GM18868 (cell line): ENCODE results near the gene PRPF8.
A peak's percentile ranks its signal among the peaks of the same experiment; 100 is the strongest.
"Not testable (repeated sequence)": the region's sequence is repeated elsewhere in the genome, so short reads cannot be mapped to it uniquely, and the experiment has no call there.

Experiments
- ATAC-seq: cut with Tn5 transposase; IDR thresholded peaks from one replicate; pipeline ENCODE4 v1.9.1; 2021; ENCODE audit warnings: mild to moderate bottlenecking, moderate library complexity; ENCODE audit not compliant: unreplicated experiment

The PRPF8 gene

GRCh38 chr17:1695365-1695764 is 10.7 kb upstream of the PRPF8 start:
- no peak for ATAC-seq

- ATAC-seq: no peak
These were observed 8.7 kb upstream of the PRPF8 start for GRCh38 chr17:1693339-1693738.

GRCh38 chr17:1690544-1691221 is 6.0 kb upstream of the PRPF8 start:
- no peak for ATAC-seq

- not testable (repeated sequence) for ATAC-seq
These were observed 3.7 kb upstream of the PRPF8 start for GRCh38 chr17:1688405-1688804.

GRCh38 chr17:1686086-1686485 is 1.4 kb upstream of the PRPF8 start:
- no peak for ATAC-seq

GRCh38 chr17:1683459-1683858 is 1.2 kb downstream of the PRPF8 start:
- ATAC-seq: no peak

GRCh38 chr17:1676401-1676800 is 8.3 kb downstream of the PRPF8 start:
- no peak for ATAC-seq

GRCh38 chr17:1673041-1673785 is 11.5 kb downstream of the PRPF8 start:
- ATAC-seq: no peak

- not testable (repeated sequence) for ATAC-seq
These were observed 20.7 kb downstream of the PRPF8 start for GRCh38 chr17:1663934-1664333.

GRCh38 chr17:1661045-1661444 is 23.6 kb downstream of the PRPF8 start:
- no peak for ATAC-seq

- ATAC-seq: no peak
These were observed 26.6 kb downstream of the PRPF8 start for GRCh38 chr17:1658100-1658499.

- no peak for ATAC-seq
These were observed 30.9 kb downstream of the PRPF8 start for GRCh38 chr17:1653735-1654134.

- not testable (repeated sequence) for ATAC-seq
These were observed 31.9 kb downstream of the PRPF8 start for GRCh38 chr17:1652794-1653193.

- no peak for ATAC-seq
These were observed 33.2 kb downstream of the PRPF8 start for GRCh38 chr17:1651559-1651844.

- no peak for ATAC-seq
These were observed 33.7 kb downstream of the PRPF8 start for GRCh38 chr17:1650731-1651558.

- no peak for ATAC-seq
These were observed 34.7 kb downstream of the PRPF8 start, which contains the start of gene RILP for GRCh38 chr17:1649844-1650501. Gene RILP, minus strand, starts transcription at chr17:1649866. Its CDS starts 62 bp downstream, at chr17:1649804.

GRCh38 chr17:1648963-1649843 is 35.5 kb downstream of the PRPF8 start:
- ATAC-seq: peak; percentile 54

- peak; percentile 3 for ATAC-seq
These were observed 36.3 kb downstream of the PRPF8 start for GRCh38 chr17:1648173-1648962.

- no peak for ATAC-seq
These were observed 36.9 kb downstream of the PRPF8 start for GRCh38 chr17:1647802-1648171.
